SK-N-SH treated with all-trans-retinoic acid at 6 μM for 48 hours (cell line): ENCODE results near the gene MCM5.

Experiments
- ATAC-seq: fragments of 200-7000 bp; cut with Tn5 transposase; 3 replicates; pipeline ENCODE4 v1.9.1; 2020; ENCODE audit warnings: mild to moderate bottlenecking, moderate library complexity
- ARNTL ChIP-seq: fragments of 450-650 bp; formaldehyde crosslinking; IDR thresholded peaks from 2 replicates; pipeline ENCODE4 v1.5.0; 2020; ENCODE audit warnings: low read depth, mild to moderate bottlenecking, moderate library complexity, borderline replicate concordance
- BACH2 ChIP-seq: fragments of 250-450 bp; sonication (Bioruptor Pico); IDR thresholded peaks from 2 replicates; pipeline ENCODE4 v1.9.0; 2021; ENCODE audit warnings: mild to moderate bottlenecking, borderline replicate concordance
- CSDC2 ChIP-seq: fragments of 250-450 bp; sonication (Bioruptor Pico); IDR thresholded peaks from 2 replicates; pipeline ENCODE4 v1.5.0; 2020; ENCODE audit warnings: mild to moderate bottlenecking, moderate library complexity
- GLIS3 ChIP-seq: fragments of 250-450 bp; sonication (Bioruptor Pico); IDR thresholded peaks from 2 replicates; pipeline ENCODE4 v1.5.0; 2020; ENCODE audit warnings: mild to moderate bottlenecking, moderate library complexity
- ISL1 ChIP-seq: fragments of 250-450 bp; sonication (Bioruptor Pico); IDR thresholded peaks from 2 replicates; pipeline ENCODE4 v2.1.2; 2022; ENCODE audit warnings: mild to moderate bottlenecking, moderate library complexity
- OSR1 ChIP-seq: fragments of 250-450 bp; sonication (Bioruptor Pico); IDR thresholded peaks from 2 replicates; pipeline ENCODE4 v1.8.0; 2022; ENCODE audit warnings: moderate library complexity, mild to moderate bottlenecking, inconsistent platforms
- POU6F1 ChIP-seq: fragments of 250-450 bp; sonication (Bioruptor Pico); IDR thresholded peaks from 2 replicates; pipeline ENCODE4 v1.8.0; 2021; ENCODE audit warnings: low read depth, mild to moderate bottlenecking, moderate library complexity, borderline replicate concordance
- PPARA ChIP-seq: fragments of 250-450 bp; sonication (Bioruptor Pico); IDR thresholded peaks from 2 replicates; pipeline ENCODE4 v1.5.0; 2020; ENCODE audit warnings: mild to moderate bottlenecking, borderline replicate concordance
- SNAI2 ChIP-seq: fragments of 250-450 bp; sonication (Bioruptor Pico); IDR thresholded peaks from 2 replicates; pipeline ENCODE4 v1.5.0; 2020; ENCODE audit warnings: mild to moderate bottlenecking, moderate library complexity
- TCF4 ChIP-seq: fragments of 250-450 bp; sonication (Bioruptor Pico); IDR thresholded peaks from 2 replicates; pipeline ENCODE4 v1.8.0; 2021; ENCODE audit warnings: mild to moderate bottlenecking, moderate library complexity, borderline replicate concordance
- TOX ChIP-seq: fragments of 250-450 bp; sonication (Bioruptor Pico); IDR thresholded peaks from 2 replicates; pipeline ENCODE4 v1.8.0; 2021; ENCODE audit warnings: mild to moderate bottlenecking, moderate library complexity, borderline replicate concordance
- TSHZ2 ChIP-seq: fragments of 250-450 bp; sonication (Bioruptor Pico); IDR thresholded peaks from 2 replicates; pipeline ENCODE4 v1.5.0; 2020; ENCODE audit warnings: mild to moderate bottlenecking, moderate library complexity
- ZC3H10 ChIP-seq: fragments of 250-450 bp; sonication (Bioruptor Pico); IDR thresholded peaks from 2 replicates; pipeline ENCODE4 v1.5.1; 2021; ENCODE audit warnings: mild to moderate bottlenecking, moderate library complexity
- ZFP3 ChIP-seq: fragments of 250-450 bp; sonication (Bioruptor Pico); IDR thresholded peaks from 2 replicates; pipeline ENCODE4 v1.5.0; 2020; ENCODE audit warnings: mild to moderate bottlenecking, moderate library complexity
- ZFP30 ChIP-seq: fragments of 450-650 bp; formaldehyde crosslinking; IDR thresholded peaks from 2 replicates; pipeline ENCODE4 v1.5.0; 2022; ENCODE audit warnings: mild to moderate bottlenecking, moderate library complexity
- ZNF565 ChIP-seq: fragments of 450-650 bp; formaldehyde crosslinking; conservative IDR thresholded peaks from 2 replicates; pipeline ENCODE4 v1.5.0; 2020; ENCODE audit warnings: low read depth, mild to moderate bottlenecking, moderate library complexity
- ZNF70 ChIP-seq: fragments of 450-650 bp; formaldehyde crosslinking; IDR thresholded peaks from 2 replicates; pipeline ENCODE4 v1.5.0; 2020; ENCODE audit warnings: mild to moderate bottlenecking, moderate library complexity
- ZNF8 ChIP-seq: fragments of 450-650 bp; formaldehyde crosslinking; IDR thresholded peaks from 2 replicates; pipeline ENCODE4 v1.5.0; 2020; ENCODE audit warnings: mild to moderate bottlenecking, moderate library complexity
- TF ChIP-seq, protein P1 (sequence below): fragments of 250-450 bp; sonication (Bioruptor Pico); IDR thresholded peaks from 2 replicates; pipeline ENCODE4 v1.5.1; 2021; ENCODE audit warnings: mild to moderate bottlenecking, moderate library complexity

MCM5 gene

DNA sequence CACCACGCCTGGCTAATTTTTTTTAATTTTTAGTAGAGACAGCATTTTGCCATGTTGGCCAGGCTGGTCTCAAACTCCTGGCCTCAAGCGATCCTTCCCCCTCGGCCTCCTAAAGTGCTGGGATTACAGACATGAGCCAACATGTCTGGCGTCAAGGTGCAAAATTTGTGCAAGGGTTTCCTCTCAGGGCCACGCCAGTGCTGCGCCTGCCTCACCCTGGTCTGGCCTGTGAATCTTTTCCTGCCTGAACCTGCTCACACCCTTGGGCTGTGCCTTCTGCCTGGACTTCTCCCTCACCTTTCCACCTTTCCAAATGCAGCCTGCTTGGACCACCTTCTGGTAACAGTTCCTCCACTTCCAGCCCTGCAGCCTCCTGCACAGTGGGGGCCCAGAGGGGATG lies 43.4 kb downstream of the MCM5 start:
- ATAC-seq, result no peak
- TF ChIP-seq ZFP30 (CRISPR knock-in tag), result no peak
- TF ChIP-seq TOX (CRISPR knock-in tag), result no peak
- TF ChIP-seq POU6F1 (CRISPR knock-in tag), result no peak

- no peak for TF ChIP-seq ZC3H10 (CRISPR knock-in tag)
- TF ChIP-seq TCF4 (CRISPR knock-in tag), result no peak
- TF ChIP-seq ZNF565 (CRISPR knock-in tag), result no peak
- no peak for TF ChIP-seq POU6F1 (CRISPR knock-in tag)
- no peak for TF ChIP-seq ZNF8
- TF ChIP-seq GLIS3 (CRISPR knock-in tag), result no peak
- TF ChIP-seq BACH2 (CRISPR knock-in tag), result no peak
- no peak for TF ChIP-seq ZFP30 (CRISPR knock-in tag)
- TF ChIP-seq ARNTL (CRISPR knock-in tag), result no peak
- no peak for TF ChIP-seq PPARA
- no peak for TF ChIP-seq CSDC2
- no peak for TF ChIP-seq ISL1 (CRISPR knock-in tag)
- ATAC-seq, result no peak
Observed at GRCh38 chr22:35443790-35444684, 44.1 kb downstream of the MCM5 start.

DNA sequence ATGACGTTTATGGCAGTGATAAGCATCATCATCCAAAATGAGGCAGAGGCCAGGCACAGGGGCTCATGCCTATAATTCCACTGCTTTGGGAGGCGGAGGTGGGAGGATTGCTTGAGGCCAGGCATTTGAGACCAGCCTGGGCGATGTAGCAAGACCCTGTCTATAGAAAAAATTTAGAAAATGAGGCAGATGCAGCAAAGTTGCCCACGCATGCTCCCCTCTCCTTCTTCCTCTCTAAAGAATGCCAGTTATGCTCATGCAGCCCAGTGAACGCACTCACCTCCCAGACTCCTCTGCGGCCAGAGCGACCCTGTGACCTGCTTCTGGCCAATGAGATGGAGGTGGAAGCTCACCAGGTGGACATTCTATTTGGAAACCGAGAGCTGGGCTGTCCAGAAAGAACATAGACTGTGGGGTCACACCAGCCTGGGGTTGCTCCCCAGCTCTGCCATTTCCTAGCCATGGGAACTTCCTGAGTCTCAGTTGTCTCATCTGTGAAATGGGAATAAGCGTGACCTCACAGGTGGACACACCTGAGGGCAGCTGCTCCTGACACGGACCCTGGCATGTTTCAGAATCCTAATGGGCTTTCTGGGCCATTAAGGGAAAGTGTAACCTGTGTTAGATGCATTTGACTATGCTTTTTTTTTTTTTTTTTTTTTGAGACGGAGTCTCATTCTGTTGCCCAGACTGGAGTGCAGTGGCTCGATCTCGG lies 44.9 kb downstream of the MCM5 start:
- TF ChIP-seq TCF4 (CRISPR knock-in tag), result no peak
- TF ChIP-seq, protein P1, sequence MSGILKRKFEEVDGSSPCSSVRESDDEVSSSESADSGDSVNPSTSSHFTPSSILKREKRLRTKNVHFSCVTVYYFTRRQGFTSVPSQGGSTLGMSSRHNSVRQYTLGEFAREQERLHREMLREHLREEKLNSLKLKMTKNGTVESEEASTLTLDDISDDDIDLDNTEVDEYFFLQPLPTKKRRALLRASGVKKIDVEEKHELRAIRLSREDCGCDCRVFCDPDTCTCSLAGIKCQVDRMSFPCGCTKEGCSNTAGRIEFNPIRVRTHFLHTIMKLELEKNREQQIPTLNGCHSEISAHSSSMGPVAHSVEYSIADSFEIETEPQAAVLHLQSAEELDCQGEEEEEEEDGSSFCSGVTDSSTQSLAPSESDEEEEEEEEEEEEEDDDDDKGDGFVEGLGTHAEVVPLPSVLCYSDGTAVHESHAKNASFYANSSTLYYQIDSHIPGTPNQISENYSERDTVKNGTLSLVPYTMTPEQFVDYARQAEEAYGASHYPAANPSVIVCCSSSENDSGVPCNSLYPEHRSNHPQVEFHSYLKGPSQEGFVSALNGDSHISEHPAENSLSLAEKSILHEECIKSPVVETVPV, result no peak
- no peak for TF ChIP-seq OSR1 (CRISPR knock-in tag)
- TF ChIP-seq ISL1 (CRISPR knock-in tag), result no peak
- TF ChIP-seq ZFP30 (CRISPR knock-in tag), result no peak
- no peak for ATAC-seq

DNA sequence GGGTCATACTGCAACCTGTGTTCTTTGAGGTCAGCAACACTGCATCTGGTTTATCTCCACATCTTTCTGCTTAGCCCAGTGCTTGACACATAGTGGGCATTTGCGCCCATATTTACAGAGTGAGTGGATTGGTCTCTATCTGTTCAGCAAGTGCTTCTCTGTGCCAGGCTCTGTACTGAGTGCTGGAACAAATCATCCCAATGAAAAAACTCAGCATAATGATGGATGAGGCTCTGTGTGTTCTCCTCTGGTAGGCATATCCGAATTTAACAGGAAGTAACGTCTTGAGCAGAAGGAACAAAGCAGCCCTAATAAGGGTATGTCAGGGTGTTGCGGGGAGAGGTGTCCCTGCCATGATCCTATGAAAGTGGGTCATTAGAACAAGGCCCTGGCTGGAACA lies 46.0 kb downstream of the MCM5 start:
- peak; percentile 66 for ATAC-seq
- TF ChIP-seq ZFP3, result no peak
- no peak for TF ChIP-seq POU6F1 (CRISPR knock-in tag)

DNA sequence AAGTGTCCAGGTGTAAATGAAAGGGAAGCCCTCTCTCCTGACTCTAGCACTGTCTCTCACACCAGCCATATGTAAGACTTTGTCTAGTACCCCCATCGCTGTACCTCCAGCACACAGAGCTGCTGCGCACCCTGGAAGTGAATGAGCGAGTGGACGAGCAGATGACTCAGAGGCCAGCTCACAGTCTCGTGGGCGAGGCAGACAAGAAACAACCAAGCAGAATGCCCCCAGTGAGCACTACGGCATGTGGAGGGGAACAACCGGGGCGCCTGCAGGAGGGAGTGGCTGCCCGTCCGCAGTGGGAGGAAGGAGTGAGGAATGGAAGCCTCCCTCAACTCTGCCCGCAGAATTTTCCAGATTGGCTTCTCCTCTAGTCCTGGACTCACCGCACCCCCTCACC lies 46.4 kb downstream of the MCM5 start:
- no peak for TF ChIP-seq TOX (CRISPR knock-in tag)
- TF ChIP-seq GLIS3 (CRISPR knock-in tag), result no peak
- no peak for TF ChIP-seq ARNTL (CRISPR knock-in tag)
- peak; percentile 92 for ATAC-seq

GRCh38 chr22:35448523-35448922 lies 48.6 kb downstream of the MCM5 start:
- no peak for ATAC-seq
- no peak for TF ChIP-seq CSDC2
- no peak for TF ChIP-seq SNAI2
- TF ChIP-seq ZNF70 (CRISPR knock-in tag), result no peak
- TF ChIP-seq TSHZ2, result no peak
- TF ChIP-seq POU6F1 (CRISPR knock-in tag), result no peak
